Amygdala (tissue), 56 donors: Measurements from ENCODE around the gene SLC25A38.

Experiments used
- DNase-seq, 56 donors: peaks; one replicate each; lab custom pipeline; 2025; lab: John Stamatoyannopoulos, UW

Gene SLC25A38

GRCh38 chr3:39372833-39373232, 10.3 kb upstream of the SLC25A38 start:
- no peak for DNase-seq

- no peak for DNase-seq
Observed at GRCh38 chr3:39376959-39377634, 6.1 kb upstream of the SLC25A38 start.

- DNase-seq: no peak
Observed at GRCh38 chr3:39378088-39378487, 5.1 kb upstream of the SLC25A38 start.

GRCh38 chr3:39378957-39379777, 4.0 kb upstream of the SLC25A38 start:
- no peak for DNase-seq

- no peak for DNase-seq
Observed at GRCh38 chr3:39379778-39380155, 3.4 kb upstream of the SLC25A38 start.

- no peak for DNase-seq
Observed at GRCh38 chr3:39381432-39381831, 1.7 kb upstream of the SLC25A38 start.

- no peak for DNase-seq
Observed at GRCh38 chr3:39383881-39384664, 903 bp downstream of the SLC25A38 start.

- DNase-seq: no peak
Observed at GRCh38 chr3:39384665-39385000, 1.5 kb downstream of the SLC25A38 start.

- DNase-seq: no peak
Observed at GRCh38 chr3:39385456-39386090, 2.4 kb downstream of the SLC25A38 start.

- DNase-seq: no peak
Observed at GRCh38 chr3:39386318-39386717, 3.1 kb downstream of the SLC25A38 start.

- no peak for DNase-seq
Observed at GRCh38 chr3:39387411-39387975, 4.3 kb downstream of the SLC25A38 start.

GRCh38 chr3:39388153-39388552, 5.0 kb downstream of the SLC25A38 start:
- no peak for DNase-seq

GRCh38 chr3:39388741-39389248, 5.6 kb downstream of the SLC25A38 start:
- DNase-seq: no peak

GRCh38 chr3:39390181-39390580, 7.0 kb downstream of the SLC25A38 start:
- no peak for DNase-seq

GRCh38 chr3:39396690-39397089, 13.5 kb downstream of the SLC25A38 start:
- DNase-seq: no peak

- no peak for DNase-seq
Observed at GRCh38 chr3:39398700-39399099, 15.5 kb downstream of the SLC25A38 start.

- no peak for DNase-seq
Observed at GRCh38 chr3:39401983-39402382, 18.8 kb downstream of the SLC25A38 start.

- DNase-seq: no peak
Observed at GRCh38 chr3:39404943-39405686, 21.9 kb downstream of the SLC25A38 start.

GRCh38 chr3:39405687-39406367, 22.7 kb downstream of the SLC25A38 start:
- no peak for DNase-seq
